Dermis microvascular lymphatic vessel endothelial cell (primary cell): ENCODE results near the gene LDAF1. TPM values are rescaled to one million over a fixed set of nuclear protein-coding genes. Genes with fewer than 3 reads are reported as not detected.
"Not testable (repeated sequence)": the region's sequence is repeated elsewhere in the genome, so short reads cannot be mapped to it uniquely, and the experiment has no call there.

ENCODE experiments used
- DNase-seq, 2 donors: peaks; one replicate each; pipeline versions ENCODE4 v3.0.0 to v3.0.0-alpha.2; 2010; ENCODE audit warnings: low read depth in 2 of 2
- total RNA-seq: library from RNA; depleted of rRNA; stranded (reverse); fragments of >200 nt; gene quantifications from 2 replicates; pipeline ENCODE4 v1.2.1, GENCODE V29; 2014

LDAF1 gene
- total RNA-seq, 1 donor from 2014 or later, result 6.5 TPM

DNA sequence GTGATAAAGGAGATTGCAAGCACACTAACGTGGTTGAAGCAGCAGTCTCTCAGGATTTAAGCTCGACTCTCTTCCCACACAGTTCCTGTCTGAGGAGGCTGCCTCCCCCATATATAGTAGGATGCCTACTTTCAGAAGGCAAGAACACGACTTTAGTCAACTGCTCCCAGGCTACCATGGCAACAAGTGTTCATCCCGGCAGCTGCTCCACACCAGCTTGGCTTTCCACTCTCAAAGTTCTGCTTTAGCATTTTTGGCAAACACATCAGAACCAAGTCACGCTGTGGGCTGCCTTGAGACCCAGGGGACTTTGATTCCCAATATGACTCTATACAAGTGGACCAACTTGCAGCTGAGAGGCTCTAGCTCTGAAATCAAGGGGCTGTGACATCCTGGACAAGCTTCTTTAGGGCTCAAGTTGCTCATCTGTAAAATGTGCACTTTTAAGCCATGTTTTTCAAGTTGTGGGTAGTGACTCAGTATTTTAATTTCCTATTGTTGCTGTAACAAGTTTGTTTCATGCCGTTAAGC is 36.4 kb downstream of the LDAF1 start:
- no peak for DNase-seq

DNA sequence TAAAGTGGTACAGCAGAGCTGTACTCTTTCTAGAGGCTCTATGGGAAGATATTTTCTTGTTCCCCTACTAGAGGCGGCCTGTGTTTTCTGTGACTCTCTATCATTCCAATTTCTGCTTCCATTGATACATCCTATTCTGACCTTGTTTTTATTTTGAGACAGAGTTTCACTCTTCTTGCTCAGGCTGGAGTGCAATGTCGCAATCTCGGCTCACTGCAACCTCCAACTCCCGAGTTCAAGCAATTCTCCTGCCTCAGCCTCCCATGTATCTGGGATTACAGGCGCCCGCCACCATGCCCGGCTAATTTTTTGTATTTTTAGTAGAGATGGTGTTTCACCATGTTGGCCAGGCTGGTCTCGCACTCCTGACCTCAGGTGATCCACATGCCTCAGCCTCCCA is 36.9 kb downstream of the LDAF1 start:
- DNase-seq, result not testable (repeated sequence)

DNA sequence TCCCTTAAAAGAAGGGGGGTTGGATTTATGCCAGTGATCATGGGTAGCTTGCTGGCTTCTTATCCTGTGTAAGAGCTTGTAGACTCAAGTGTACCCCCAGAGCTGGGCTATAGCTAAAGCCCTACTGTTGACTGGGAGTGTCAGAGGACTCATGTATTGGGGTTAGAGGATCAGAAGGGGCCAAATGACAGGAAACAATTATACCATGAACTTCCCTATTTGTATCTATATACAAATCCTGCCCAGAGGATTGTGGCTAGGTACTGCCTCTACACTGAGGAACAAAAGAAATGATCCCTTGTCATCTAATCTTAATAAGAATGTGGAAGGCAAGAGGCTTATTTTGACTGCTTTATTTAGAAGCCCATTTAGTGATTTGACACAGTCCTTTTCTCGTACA is 38.6 kb downstream of the LDAF1 start:
- DNase-seq, result no peak

DNA sequence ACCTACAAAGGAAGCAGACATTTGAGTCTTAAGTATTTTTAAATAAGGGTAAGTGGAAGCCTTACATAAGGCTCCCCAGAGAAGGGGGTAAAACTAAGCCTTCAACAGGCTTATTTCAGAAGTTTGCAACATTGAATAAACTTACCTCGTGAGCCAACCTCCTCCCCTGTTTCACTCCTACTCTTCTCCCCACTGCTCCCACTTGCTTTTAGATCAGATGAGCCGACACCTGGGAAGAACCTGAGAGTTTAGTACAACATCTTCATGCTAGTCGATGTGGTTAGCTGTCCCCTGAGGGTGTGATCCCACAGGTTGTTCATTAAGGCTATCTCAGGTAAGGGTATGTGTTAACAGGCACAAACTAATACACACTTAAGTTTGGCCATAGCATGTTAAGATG is 39.1 kb downstream of the LDAF1 start:
- no peak for DNase-seq

DNA sequence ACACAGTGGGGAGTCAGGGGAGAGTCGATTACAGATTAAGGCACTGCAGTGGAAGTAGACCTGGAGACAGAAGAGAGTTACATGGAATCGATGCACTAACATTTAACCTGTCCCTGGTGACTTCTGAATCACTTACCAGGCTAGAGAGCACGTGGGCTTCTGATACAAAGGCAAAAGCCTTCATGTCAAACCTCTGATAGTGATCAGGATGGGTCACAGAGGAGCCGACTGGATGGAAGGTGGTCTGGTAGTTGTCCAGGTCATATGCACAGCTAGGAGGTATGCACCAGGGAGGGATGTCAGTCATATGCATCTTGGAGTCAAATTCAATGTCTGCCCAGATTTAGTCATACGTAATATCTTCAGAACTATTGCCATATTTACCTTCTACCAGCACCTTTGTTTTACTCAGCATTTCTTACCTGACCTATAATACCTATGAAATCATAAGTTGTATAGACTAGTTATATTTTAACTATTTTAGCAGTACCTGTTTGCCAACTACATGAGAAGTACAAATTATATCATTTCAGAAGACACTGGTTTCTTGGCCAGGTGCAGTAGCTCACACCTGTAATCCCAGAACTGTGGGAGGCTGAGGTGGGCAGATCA is 41.2 kb downstream of the LDAF1 start:
- DNase-seq, result no peak

DNA sequence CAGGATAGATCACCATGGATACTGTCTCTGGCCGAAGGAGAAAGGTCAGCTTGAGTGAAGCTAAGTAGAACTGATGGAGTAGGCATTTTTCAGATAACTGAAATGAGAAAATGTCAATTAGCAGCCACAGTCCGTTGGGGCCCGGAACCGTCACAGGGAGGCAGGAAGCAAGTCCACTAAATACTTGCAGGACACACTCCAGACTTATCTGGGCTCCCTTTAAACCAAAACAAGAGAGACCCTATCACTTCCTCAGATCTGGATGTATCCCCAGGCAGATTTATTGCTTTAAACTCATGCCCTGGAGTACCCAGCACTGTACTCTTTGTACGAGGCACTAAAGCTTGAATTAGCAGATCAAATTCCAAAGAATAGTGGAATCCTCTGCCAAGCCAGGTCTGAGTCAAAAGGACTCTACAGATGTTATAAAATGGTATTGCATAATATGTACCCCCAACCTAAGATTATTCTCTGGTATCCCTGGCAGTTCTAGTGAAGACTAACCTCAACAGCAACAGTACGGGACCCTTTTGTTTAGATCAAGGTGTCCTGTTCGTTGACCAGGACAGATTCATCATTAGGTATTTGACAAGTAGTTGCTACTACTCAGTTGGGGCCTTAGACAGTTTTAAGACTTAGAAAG is 44.8 kb downstream of the LDAF1 start:
- DNase-seq, result no peak

DNA sequence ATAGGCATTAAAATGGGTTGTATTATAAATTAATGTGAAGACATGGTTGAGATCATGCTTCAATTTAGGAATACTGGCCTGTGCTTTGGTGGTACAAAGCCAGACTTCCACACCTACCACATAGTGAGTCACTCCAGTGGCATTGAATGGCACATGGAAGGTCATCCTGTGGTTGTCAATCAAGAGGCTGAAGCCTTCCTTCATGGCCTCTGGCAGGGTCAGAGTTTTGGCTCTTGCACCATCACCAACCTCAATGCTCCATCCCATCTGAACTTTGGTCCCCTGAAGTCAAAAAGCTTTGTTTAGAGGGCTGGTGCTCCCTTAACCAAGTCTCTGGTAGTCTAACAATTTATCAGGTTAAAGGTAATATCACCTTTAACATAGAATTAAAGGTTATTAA is 46.8 kb downstream of the LDAF1 start:
- DNase-seq, result no peak

DNA sequence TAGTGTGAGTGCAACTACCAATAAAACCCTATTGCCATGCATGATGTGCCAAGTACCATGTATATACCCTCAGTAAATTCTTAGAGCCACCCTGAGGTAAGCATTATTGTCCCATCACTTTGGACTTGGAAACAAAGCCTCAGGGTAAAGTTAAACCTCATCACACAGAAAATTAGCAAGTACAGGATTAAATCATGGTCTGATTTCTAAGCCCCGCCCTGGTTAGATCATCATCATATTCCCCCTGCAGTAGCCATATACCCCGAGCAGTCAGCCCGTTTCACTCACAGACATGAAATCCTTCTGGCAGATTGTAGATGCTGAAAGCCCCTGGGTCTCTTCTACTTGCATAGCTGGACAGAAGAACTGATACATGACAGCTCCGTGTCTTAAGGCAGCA is 48.1 kb downstream of the LDAF1 start:
- no peak for DNase-seq

DNA sequence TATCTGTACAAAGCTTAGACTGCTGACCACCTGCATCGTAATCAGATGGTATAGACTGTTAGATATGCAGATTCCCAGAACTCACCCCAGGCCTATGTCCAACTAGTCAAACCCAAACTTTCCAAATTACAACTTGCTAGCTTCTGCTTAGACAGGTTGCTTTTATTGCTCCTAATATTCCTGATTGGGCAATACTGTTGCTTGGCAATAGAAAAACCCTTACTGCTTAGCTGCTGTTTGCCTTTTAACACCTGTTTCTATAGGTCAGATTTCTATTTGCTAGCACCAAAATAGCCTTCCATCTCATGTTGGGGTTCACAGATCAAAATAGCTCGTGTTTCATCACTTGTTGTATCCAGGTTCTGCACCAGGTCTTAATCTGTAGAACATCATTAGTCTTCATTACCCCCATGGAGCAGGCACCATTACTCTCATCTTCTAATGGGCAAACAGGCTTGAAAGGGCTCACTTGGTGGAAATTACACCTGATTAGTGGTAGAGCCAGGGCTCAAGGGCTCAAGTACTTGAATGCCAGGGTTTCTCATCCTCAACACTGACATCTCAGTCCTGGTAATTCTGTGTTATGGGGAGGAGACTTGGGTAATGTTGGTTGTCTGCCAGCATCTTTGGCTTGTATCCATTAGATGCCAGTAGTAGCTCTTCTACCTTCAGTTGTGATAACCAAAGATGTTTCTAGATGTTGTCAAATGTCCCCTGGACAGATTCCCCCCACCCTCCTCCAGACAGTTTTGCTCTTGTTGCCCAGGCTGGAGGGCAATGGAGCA is 50.2 kb downstream of the LDAF1 start:
- DNase-seq, result no peak

DNA sequence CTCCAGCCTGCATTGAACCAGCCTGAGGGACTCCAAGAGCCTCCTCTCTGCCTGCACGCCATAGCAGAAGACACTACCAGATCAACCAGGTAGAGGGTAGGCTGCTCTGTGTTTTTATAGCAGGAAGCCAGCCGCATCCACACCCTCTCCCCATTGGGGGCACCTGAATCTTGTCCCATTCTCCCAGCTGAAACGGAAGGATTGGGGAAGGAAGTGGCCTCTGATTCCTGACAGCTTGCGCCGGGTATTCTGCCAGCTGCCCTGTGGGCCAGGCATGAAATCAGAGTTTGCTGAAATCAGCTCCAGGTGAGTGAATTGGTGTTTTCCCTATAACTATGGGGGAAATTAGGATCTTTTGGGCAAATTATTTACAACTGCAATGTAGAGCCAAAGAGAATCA is 53.0 kb downstream of the LDAF1 start, which contains the start of gene ZP2:
ZP2 (minus strand) TSS at position 89 of the 400 bp plus-strand sequence; CDS start at position 62, 27 bp downstream.
- no peak for DNase-seq

DNA sequence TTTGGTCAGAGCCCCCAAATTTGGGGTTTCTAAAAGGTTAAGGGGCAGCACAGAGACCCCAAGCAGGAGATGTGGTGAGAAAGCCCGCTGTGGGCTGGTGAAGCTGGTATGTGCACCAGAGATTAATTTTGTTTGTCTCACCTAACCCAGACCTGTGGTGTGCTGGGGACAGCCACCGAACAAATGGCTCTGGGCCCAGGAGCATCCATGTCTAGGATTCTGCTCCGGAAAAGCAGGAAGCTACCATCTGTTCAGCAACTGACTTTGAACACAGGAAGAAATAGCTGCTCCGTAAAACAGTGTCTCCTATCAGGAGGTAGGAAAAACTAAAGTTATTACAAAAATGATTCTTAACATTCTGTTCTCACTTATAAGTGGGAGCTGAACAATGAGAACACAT is 55.6 kb downstream of the LDAF1 start:
- no peak for DNase-seq

DNA sequence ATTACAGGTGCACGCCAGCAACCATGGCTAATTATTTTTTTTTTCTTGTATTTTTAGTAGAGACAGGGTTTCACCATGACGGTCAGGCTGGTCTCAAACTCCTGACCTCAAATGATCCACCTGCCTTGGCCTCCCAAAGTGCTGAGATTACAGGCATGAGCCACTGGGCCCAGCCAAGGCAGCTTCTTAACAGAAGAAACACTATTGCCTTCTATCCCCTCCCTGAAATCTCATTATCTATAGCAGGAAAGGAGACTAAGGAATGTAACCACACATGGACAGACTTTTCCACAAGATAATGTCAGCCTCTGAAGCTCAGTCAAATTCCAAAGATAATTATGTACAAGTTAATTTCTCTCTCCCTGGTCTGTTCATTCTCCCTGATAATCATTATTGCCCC is 58.6 kb downstream of the LDAF1 start:
- no peak for DNase-seq

DNA sequence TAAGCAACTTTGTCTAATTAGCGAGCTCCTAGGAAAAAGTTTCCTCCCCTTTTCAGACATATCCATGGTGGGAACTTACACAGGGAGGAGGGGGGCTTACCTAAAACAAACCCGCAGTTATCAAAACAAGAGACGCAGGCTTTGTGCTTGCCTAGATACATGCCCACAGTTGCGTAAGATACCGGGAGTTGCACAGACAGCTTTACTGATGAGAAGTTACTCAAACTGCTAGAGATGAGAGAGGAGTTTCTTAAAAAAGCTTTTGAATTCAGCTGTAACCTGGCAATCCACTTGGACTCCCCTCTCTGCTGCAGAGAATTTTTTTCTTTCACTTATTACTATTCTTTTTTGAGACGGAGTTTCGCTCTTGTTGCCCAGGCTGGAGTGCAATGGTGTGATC is 59.7 kb downstream of the LDAF1 start:
- DNase-seq, result no peak

DNA sequence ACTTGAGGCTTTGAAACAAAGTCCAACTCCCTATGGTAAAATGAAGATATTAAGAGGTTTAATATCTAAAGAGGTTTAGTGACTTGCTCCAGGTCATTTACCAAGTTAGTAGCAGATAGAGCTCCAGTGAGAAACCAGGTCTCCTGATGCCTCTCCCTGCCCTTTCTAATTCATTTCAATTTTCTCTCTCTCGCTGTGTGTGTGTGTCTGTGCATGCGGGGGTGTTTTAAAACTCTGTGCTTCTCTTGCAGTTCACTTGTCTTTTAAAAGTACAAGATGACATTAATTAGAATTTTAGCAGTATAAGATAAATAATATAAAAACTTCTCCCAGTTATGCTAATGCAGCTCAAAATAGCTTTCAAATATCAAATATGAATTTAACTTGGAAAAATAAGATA is 61.1 kb downstream of the LDAF1 start:
- DNase-seq, result no peak

DNA sequence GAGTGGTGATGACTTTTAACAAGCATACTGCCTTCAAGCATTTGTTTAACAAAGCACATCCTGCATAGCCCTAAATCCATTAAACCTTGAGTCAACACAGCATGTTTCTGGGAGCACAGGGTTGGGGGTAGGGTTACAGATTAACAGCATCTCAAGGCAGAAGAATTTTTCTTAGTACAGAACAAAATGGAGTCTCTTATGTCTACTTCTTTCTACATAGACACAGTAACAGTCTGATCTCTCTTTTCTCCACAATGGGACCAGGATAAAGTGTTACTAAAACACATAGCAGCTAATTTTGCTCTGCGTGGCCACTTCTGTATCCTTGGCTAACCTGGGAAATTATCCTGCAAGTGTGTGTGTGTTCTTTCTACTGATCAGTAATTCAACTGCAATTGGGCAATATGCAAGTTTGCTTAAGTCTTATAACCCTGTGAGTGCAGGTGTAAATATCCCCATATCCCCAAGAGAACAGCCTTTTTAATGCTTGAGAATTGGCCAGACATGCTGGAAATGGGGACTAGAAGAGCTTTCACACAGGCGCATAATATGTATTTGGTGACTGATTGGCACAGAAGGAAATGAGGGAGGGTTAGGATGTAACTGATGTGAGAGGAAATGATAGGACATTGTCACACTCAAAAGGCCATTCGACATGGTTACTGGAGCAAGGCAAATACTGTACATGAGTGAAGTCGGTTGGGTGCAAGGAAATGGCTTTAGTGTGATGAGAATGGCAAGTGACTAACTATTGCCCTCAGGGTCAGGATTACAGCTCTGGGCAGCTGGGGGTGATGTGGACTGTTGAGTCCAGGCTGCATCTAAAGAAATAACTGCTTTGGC is 64.2 kb downstream of the LDAF1 start:
- DNase-seq, result no peak

DNA sequence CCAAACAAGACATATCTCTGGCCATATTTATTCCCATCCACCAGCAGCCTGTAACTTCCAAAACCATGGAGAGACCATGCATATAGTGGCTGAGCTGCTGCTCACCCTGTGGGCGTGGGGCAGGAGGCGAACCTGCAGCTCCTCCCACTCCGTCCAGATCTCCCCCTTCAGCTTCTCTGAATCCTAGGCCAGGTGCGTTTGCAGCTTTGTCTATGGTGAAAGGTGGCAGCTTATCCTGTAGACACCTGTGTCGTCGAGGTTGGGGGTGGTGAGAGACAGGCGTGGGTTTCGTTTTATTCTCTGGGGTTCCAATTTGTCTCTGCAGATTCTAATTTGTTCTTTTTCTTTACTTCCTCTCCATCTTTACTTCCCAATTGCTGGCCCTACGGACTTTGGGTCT is 65.3 kb downstream of the LDAF1 start:
- no peak for DNase-seq

DNA sequence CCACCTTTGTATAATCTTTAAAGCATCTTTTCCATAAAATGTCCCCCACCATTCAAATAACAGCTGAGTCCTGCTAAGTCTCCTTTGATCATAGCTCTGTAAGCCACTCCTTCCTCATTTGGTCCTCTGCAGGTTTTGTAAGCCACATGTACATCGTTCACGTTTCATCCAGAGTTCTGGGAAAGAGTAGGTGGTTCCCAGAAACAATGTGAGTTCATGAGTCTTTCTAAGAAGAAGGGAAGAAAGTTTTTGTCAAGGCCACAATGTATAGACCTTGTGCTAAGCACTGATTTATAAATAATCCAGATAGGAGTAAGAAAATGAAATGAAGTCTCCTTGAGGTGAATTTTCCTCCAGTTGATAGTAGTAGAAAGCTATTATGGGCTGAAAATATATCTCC is 66.3 kb downstream of the LDAF1 start:
- no peak for DNase-seq

DNA sequence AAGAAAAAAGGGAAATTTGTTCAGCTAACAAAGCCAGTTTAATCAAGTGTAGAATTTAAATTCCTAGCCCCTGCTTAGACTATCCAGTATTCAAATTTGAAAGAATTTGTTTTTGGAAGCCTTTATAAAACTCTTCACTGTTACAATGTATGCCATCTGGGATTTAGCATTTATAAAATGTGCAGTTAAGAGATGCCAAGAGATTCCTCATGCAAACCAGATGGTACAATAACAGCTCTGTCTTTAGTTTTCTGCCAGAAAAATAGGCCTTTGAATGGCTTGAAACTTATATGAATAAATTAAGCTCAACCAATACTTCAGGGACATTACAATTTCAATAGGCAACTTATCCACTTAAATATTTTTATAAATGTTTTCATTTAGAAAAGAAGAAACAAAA is 68.3 kb downstream of the LDAF1 start:
- DNase-seq, result no peak

DNA sequence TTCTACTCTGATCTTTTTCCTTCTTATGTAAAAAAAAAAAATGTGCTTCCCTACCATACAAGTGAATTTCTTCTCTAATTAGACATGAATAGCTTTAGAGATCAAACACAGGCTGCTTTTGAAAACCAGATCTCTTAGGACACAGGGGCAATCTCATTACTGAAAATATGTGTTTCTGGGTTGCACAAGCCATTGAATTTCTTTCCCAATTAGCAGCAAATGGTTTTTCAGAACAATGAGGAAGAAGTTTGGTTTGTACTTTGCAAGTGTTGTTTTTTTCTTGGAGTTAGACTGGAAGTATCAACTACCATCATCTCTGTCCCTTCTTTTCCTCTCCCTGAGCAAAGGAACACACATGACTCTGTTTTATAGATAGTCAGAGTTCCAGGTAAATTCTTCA is 69.4 kb downstream of the LDAF1 start:
- DNase-seq, result no peak

DNA sequence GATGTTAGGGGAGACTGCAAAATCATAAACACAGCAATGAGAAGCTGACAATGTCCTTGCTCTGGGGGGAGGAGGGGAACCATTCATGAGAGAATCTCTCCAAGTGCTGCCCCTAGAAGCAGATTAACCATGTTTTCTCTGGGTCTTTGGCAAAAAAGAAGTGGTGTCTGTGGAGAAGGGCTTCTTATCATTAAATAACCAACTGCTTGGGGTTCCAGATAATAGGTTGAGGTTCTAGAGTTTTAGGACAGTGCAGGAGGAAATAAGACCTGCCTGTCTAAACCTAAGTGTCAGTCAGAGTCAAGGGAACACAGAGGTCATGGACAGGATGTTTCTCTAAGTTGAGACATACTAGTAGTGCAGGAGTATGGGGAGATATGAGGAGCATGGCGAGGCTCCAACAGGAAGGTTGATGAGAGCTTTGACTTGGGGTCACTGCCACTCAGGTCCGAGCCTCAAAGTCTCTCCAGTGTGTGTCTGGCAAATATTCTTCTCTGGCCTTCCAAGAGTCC is 69.9 kb downstream of the LDAF1 start:
- DNase-seq, result no peak
